PC-3 (cell line): ENCODE data around the gene MMUT.
"Not testable (repeated sequence)": the region's sequence is repeated elsewhere in the genome, so short reads cannot be mapped to it uniquely, and the experiment has no call there.

ENCODE experiments used
- CTCF ChIP-seq: fragments of 300-600 bp; sonication (generic); conservative IDR thresholded peaks from 2 replicates; pipeline ENCODE4 v1.5.1; 2017; ENCODE audit warnings: antibody characterized with exemption, low read depth, mild to moderate bottlenecking, low read length
- EZH2 ChIP-seq: fragments of 300-600 bp; sonication (generic); IDR thresholded peaks from one replicate; pipeline ENCODE4 v1.6.1; 2017; ENCODE audit warnings: antibody characterized with exemption, mild to moderate bottlenecking, low read length; ENCODE audit not compliant: unreplicated experiment
- EZH2phosphoT487 ChIP-seq: fragments of 300-600 bp; sonication (generic); IDR thresholded peaks from 2 replicates; pipeline ENCODE4 v1.6.1; 2018; ENCODE audit warnings: mild to moderate bottlenecking, antibody characterized with exemption, low read length, borderline replicate concordance

- not testable (repeated sequence) for TF ChIP-seq CTCF, EZH2, EZH2phosphoT487
These were observed 18.8 kb upstream of the MMUT start for GRCh38 chr6:49481846-49482245.
